Stimulated activated CD4-positive, alpha-beta T cell treated with anti-CD3 and anti-CD28 coated beads, Interleukin-2, amount 100 ng/mL, for 4 hours (primary cell): ENCODE measurements around the gene SLC28A1.
A peak's percentile ranks its signal among the peaks of the same experiment; 100 is the strongest.

Experiments
- DNase-seq: peaks from one replicate; pipeline ENCODE4 v3.0.0-alpha.2; 2020; ENCODE audit warnings: low read depth

The SLC28A1 gene, protein sequence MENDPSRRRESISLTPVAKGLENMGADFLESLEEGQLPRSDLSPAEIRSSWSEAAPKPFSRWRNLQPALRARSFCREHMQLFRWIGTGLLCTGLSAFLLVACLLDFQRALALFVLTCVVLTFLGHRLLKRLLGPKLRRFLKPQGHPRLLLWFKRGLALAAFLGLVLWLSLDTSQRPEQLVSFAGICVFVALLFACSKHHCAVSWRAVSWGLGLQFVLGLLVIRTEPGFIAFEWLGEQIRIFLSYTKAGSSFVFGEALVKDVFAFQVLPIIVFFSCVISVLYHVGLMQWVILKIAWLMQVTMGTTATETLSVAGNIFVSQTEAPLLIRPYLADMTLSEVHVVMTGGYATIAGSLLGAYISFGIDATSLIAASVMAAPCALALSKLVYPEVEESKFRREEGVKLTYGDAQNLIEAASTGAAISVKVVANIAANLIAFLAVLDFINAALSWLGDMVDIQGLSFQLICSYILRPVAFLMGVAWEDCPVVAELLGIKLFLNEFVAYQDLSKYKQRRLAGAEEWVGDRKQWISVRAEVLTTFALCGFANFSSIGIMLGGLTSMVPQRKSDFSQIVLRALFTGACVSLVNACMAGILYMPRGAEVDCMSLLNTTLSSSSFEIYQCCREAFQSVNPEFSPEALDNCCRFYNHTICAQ

DNA sequence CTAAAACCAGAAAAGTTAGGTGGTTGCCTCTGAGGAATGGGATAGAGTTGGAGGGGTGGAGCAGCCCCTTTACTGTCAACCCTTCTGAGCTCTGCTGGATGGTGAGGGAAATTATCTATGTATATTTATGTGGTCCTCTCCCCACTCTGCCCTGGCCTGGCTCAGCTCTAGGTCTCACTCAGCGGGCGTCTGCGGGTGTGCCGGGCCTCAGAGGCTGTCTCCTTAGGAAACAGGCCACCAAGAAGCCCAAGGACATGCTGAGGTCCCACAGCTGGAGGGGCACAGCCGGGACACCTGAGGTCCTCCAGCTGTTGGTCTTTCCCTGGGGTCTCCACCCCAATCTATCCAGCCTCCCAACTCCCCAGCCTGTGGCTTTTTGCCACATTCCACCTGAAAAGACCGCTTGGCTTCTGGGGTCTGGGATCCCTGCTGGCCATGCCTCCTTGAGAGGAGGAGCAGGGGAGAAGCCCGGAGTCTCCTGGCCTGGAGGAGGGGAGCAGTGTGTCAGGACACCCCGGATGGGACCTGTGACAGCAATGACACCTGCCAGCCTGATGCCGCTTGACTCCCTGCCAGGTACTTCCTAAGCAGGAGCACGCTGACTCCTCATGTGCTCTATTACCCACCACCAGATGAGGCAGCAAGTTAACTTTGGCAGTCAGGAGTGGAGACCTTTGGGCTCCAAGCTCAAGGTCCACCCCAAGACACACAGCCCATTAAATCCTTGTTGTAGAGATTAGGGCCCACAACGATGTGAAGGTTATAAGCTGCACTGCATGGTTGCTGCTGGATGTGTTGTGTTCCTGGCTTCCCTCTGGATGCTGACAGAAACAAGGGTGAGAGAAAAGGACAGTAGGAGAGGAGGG is at the start of gene SLC28A1:
Gene SLC28A1 (plus strand): TSS at position 747 of the 866 bp plus-strand sequence. CDS start 3,099 bp downstream, outside the sequence.
- DNase-seq: no peak

DNA sequence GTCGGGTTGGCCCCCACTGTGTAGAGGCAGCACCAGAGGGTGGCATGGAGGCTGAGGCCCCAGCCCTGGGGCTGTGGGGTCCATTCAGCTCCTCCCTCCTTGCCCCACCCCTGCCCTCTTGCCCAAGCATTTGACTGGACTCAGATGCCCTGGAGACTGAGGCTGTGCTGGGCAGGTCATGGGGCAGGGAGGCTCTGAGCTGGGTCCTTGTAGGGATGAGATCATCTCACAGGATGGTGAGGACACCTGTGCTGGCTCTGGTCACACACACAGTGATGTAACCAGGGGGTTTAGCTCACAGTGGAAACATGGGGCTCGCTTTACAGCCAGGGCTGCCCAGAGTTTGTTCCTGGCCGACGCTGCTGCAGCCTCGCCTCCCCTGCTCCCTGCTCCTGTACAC is 49.5 kb upstream of the SLC28A1 start:
- DNase-seq: no peak

DNA sequence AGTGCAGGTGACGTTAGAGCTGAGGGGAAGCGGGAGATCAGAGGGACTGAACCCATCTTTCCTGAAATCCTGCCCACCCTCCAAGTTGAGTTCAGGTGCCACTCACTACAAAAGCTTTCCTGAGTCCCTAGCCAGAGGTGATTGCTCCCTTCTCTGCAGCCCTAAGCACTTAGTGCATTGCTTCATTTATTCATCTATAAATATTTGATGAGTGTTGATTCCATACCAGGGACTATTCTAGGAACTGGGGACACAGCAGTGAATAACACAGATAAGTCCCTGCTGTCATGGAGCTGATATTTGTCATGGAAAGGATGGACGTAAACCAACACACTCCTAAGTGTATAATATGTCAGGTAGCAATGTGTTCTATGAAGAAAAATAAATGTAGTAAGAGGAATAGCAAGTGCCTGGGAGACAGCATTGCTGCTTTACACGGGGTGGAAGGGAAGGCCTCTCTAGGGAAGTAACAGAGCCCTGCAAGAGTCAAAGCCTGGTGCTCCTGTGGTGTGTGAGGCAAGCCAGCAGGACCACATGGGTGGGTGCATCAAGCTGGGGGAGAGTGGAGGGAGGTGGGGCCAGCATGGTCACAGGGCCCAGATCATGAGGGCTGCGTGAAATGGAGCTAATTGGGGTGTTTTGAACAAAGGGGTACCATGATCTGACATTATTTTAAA is 48.7 kb upstream of the SLC28A1 start:
- DNase-seq: no peak

DNA sequence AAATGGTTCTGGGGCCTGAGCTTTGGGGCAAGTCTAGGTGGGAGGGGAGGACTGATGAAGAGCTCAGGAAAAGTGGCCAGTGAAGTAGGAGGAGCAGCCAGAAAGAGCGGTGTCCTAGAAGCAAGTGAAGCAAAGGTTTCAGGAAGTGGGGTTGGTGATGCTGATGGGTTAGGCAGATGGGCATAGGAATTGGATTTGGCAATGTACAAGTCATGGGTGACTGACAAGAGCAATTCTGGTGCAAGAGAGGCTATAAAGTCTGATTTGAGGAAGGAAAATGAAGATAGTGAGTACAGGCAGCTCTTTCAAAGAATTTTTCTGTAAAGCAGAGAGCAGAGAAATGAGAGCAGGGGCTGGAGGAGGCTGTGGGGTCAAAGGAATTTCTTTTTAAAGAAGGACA is 47.6 kb upstream of the SLC28A1 start:
- no peak for DNase-seq

DNA sequence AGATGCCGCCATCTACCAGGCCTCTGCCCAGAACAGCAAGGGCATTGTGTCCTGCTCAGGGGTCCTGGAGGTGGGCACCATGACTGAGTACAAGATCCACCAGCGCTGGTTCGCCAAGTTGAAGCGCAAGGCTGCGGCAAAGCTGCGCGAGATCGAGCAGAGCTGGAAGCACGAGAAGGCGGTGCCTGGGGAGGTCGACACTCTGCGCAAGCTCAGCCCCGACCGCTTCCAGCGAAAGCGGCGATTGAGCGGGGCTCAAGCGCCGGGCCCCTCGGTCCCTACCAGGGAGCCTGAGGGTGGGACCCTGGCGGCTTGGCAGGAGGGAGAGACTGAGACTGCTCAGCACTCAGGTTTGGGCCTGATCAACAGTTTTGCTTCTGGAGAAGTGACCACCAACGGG is 44.7 kb upstream of the SLC28A1 start:
- DNase-seq: no peak

DNA sequence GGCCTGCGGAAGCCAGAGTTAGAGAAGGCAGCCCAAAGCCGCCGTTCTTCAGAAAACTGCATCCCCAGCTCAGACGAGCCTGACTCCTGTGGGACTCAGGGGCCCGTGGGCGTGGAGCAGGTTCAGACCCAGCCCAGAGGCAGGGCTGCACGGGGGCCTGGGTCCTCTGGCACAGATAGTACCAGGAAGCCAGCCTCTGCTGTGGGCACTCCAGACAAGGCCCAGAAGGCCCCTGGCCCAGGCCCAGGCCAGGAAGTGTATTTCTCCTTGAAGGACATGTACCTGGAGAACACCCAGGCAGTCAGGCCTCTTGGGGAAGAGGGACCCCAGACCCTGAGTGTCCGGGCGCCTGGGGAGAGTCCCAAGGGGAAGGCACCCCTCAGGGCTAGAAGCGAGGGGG is 44.2 kb upstream of the SLC28A1 start:
- no peak for DNase-seq

DNA sequence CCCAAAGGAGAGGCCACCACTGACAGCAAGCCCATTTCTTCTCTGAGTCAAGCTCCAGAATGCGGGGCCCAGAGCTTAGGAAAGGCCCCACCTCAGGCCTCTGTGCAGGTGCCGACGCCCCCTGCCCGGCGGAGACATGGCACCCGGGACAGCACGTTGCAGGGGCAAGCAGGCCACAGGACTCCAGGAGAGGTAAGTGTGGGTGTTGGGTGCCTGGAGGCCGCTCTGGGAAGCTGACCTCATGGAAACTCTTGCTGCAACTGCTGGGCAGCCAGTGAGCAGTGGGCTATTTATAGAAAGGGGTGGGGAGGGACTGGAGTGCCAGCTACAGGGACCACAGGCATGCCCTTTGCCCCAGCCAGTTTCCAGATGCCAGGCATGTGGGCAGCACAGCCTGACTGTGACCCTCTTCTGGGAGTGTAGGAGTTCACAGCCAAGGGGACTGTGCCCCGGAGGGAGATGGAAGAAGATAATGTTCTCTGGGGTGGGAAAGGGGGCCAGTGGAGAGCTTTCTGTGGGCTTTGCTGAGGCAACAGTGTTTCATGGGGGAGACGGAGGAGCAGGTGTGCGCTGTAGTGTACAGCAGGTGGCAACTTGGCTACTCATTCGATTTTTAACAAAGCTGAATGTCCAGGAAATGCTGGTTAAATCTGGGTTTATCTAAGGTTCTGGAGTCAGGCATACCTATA is 43.6 kb upstream of the SLC28A1 start:
- DNase-seq: no peak

DNA sequence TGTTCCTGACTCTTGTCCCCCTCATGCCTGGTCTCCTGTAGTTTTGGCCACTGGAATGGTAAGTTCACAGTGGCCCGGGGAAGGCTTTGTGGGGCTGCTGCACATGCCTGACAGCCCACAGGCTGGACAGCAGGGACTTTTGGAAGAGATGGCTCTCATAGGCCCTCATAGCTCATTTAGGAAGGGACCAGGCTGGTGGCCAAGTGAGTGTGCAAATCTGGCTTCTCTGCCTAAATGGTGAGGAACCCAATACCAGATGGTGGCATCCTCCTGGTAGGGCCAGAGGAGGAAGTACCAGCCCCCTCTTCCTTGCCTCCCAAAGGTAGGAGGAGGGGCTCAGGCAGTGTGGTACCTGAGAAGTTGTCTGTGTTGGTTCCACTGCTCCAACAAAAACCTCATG is 41.7 kb upstream of the SLC28A1 start:
- no peak for DNase-seq

DNA sequence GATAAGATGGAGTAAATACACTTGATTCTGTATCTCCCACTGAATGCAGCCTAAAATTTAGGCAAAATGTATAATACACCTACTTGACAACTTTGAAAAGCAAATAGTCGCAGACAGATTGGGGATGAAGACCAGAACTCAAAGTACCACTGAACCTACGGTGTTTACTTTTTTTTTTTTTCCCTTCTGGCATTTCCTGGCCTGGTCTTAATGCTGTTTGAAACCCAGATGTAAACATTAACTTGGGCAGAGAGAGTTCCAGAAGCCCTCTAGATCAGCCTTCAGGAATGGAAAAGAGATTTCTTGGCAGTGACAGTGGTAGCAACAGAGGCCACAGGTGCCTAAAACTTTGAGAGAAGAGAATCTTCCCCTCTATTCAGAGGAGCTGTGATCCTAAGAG is 39.5 kb upstream of the SLC28A1 start:
- DNase-seq: no peak

DNA sequence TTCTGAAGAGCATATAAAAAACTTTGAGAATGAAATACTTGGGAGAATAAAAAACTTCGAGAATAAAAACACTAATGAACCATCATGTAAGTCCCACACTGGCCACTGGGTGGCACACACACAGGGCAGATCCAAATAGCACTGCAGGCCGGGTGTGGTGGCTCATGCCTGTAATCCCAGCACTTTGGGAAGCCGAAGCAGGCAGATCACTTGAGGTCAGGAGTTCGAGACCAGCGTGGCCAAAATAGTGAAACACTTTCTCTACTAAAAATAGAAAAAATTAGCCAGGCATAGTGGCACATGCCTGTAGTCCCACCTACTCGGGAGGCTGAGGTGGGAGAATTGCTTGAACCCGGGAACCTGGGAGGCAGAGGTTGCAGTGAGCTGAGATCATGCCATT is 38.8 kb upstream of the SLC28A1 start:
- DNase-seq: peak; percentile 21

DNA sequence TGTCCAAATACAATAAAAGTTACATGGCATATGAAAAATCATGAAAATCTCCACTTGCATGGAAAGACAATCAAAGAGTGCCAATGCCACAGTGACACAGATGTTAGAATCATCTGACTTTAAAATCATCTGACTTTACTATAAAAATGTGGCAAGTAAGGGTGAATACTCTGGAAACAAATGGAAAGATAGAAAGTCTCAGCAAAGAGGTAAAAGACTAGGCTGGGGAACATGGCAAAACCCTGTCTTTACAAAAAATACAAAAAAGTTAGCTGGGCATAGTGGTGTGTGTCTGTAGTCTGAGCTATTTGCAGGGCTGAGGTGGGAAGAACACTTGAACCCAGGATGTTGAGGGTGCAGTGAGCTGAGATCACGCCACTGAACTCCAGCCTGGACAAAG is 38.2 kb upstream of the SLC28A1 start:
- no peak for DNase-seq

DNA sequence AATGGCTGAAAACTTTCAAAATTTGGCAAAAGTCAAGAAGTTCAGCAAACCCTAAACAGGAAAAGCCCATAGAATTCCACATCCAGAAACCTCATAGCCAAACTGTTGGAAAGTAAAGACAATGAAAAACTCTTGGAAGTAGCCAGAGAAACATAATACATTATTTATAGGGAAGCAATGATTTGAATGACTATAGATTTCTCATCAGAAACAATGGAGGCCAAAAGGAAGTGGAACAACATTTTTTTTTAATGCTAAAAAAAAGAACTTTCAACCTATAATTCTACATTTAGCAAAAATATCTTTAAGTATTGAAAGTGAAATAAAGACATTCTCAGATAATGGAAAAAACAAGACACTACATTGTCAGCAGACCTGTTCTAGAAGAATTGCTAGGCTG is 37.1 kb upstream of the SLC28A1 start:
- no peak for DNase-seq

DNA sequence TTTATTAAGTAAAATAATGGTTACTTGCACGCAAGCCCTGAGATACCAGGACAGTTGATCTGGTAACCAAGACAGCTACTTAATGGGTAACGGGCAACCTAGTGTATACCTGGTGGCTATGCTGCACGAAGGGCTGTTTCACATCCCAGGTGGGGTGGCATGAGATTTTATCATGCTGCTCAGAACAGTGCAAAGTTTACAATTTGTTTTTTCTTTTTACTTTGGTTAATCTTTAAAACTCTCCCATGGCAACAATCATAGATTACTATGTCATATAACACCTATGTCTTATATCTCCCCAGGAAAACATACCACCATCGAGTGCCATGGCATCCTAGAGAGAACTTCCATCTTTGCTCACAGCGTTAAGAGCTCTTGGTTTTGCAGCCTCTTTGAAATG is 32.2 kb upstream of the SLC28A1 start:
- DNase-seq: no peak

DNA sequence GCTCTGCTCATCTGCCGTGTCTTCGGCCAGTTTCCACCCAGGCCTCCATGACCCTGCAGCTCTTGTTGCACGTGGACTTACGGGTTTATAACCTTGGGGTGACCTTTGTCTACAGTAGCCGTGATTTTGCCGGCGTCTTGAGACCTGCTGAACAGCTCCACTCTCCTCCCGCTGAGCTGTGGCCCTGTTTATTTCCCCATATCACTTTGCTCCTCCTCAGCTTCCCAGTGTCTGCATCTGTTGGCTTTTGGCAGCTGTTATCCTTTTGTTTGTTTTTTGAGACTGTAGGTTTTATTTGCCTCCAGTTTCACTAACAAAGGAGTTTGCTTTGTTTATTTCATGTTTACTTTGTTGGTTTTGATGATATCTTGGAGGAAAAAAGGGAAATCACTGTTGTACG is 29.3 kb upstream of the SLC28A1 start:
- no peak for DNase-seq

DNA sequence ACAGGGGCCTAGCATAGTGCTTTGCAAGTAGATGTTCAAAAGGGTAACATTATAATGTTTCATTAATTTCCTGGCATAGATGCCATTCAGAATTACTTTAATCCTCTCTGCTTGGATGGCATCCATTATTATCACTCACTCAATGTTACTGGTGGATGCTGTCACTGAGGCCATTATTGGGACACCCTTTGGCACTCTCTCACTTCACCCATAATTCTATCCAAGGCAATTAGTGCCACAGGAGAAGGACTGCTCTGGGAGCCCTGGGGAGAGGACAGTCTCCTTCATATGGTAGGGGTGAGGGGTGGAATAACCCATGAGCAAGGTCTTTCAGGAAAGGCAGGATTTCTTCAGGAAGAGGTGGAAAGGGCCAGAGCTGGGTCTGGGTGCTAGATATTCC is 28.7 kb upstream of the SLC28A1 start:
- DNase-seq: no peak

DNA sequence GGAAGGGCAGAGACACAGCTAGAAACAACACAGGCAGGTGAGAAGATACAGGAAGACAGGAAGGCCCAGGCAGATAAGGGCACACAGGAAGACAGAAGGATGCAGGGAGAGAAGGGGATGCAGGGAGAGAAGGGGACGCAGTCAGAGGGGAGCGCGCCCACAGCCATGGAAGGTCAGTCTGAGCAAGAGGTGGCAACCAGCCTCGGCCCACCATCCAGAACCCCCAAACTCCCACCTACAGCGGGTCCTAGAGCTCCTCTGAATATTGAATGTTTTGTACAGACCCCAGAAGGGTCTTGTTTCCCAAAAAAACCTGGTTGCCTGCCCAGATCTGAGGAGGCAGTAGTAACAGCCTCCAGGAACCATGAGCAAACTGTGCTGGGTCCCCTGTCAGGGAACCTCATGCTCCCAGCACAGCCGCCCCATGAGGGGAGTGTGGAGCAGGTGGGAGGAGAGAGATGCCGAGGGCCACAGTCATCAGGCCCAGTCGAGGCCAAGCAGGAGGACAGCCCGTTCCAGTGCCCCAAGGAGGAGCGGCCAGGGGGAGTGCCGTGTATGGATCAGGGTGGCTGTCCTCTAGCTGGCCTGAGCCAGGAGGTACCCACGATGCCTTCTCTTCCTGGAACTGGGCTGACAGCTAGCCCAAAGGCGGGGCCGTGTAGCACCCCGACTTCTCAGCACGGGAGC is 27.6 kb upstream of the SLC28A1 start:
- no peak for DNase-seq

DNA sequence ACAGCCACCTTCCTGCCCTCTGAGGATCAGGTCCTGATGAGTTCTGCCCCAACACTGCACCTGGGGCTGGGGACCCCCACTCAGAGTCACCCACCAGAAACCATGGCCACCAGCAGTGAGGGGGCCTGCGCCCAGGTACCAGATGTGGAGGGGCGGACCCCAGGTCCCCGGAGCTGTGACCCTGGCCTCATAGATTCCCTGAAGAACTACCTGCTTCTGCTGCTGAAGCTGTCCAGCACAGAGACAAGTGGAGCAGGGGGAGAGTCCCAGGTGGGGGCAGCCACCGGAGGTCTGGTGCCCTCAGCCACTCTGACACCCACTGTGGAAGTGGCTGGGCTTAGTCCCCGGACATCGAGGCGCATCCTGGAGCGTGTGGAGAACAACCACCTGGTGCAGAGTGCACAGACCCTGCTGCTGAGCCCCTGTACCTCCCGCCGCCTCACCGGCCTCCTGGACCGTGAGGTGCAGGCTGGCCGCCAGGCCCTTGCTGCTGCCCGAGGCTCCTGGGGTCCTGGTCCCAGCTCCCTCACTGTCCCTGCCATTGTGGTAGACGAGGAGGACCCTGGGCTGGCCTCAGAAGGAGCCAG is 27.0 kb upstream of the SLC28A1 start:
- no peak for DNase-seq

DNA sequence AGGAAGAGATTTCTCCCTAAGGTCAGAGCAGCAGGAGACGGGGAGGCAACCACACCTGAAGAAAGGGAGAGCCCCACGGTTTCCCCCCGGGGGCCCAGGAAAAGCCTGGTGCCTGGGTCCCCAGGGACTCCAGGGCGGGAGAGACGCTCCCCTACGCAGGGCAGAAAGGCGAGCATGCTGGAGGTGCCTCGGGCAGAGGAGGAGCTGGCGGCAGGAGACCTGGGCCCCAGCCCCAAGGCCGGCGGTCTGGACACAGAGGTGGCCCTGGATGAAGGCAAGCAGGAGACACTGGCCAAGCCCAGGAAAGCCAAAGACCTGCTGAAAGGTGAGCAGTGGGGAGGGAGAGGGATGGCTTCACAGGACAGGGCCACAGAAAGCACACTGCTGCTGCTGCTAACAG is 26.2 kb upstream of the SLC28A1 start:
- DNase-seq: no peak

DNA sequence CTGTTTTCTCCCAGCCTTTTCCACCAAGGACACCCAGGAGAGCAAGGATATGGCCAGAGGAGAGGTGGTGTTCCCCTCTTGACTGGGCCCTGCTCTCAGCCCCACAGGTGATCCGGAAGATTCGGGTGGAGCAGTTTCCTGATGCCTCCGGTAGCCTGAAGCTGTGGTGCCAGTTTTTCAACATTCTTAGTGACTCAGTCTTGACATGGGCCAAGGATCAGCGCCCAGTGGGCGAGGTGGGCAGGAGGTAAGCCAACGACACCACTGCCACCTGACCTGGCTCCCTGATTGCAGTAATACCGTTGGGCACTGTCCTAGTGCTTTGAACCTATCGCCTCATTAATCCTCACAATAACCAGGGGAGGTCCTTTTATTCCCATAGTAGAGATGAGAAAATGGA is 25.3 kb upstream of the SLC28A1 start:
- no peak for DNase-seq

DNA sequence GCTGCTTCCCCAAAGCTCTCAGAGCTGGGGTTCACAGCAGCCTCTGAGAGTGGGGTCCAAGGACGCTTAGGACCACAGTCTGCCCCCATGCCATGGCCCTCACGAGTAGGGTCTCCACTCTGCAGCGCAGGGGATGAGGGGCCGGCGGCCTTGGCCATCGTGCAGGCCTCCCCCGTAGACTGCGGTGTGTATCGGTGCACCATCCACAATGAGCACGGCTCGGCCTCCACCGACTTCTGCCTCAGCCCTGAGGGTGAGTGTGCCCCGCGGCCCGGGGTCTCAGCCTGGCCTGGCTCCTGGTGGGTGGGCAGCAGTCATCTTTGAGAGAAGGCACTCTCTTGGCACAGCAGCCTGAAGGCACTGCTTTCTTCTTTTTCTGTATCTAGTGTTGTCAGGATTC is 24.8 kb upstream of the SLC28A1 start:
- no peak for DNase-seq

DNA sequence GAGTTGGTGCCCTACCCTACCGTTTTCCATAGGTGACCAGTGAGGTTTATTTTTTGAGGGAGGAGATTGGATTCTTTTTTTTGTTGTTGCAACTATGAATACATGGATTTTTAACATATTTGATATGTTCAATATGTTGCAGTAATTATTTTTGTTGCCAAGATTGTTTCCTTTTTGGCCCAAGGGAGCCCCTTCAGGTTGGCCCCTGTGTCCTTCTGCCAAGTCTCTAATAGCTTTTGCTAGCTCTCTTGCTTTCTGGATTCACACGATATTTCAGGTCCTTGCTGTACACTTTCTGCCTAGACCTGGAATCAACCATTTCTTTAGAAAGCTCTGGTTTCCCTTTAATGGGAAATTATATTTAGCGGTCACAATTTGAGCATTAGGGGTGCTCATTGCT is 22.7 kb upstream of the SLC28A1 start:
- no peak for DNase-seq
